Hepatocyte (in vitro differentiated cells): ENCODE data around the gene ALDH9A1.
"Not testable (repeated sequence)": the region's sequence is repeated elsewhere in the genome, so short reads cannot be mapped to it uniquely, and the experiment has no call there.

Experiments
- EZH2 ChIP-seq: fragments of 200-600 bp; sonication (generic); IDR thresholded peaks from 2 replicates; pipeline ENCODE4 v1.6.1; 2016; ENCODE audit warnings: antibody characterized with exemption, mild to moderate bottlenecking, borderline replicate concordance
- EZH2phosphoT487 ChIP-seq: fragments of 200-600 bp; sonication (generic); IDR thresholded peaks from one replicate; pipeline ENCODE4 v1.6.1; 2018; ENCODE audit warnings: antibody characterized with exemption, mild to moderate bottlenecking, low read depth, moderate library complexity; ENCODE audit not compliant: unreplicated experiment, severe bottlenecking
- TF ChIP-seq, protein P1 (sequence below): fragments of 200-600 bp; sonication (generic); IDR thresholded peaks from 2 replicates; pipeline ENCODE4 v1.5.1; 2016; ENCODE audit warnings: antibody characterized with exemption, mild to moderate bottlenecking; ENCODE audit not compliant: poor library complexity

- TF ChIP-seq, protein P1, sequence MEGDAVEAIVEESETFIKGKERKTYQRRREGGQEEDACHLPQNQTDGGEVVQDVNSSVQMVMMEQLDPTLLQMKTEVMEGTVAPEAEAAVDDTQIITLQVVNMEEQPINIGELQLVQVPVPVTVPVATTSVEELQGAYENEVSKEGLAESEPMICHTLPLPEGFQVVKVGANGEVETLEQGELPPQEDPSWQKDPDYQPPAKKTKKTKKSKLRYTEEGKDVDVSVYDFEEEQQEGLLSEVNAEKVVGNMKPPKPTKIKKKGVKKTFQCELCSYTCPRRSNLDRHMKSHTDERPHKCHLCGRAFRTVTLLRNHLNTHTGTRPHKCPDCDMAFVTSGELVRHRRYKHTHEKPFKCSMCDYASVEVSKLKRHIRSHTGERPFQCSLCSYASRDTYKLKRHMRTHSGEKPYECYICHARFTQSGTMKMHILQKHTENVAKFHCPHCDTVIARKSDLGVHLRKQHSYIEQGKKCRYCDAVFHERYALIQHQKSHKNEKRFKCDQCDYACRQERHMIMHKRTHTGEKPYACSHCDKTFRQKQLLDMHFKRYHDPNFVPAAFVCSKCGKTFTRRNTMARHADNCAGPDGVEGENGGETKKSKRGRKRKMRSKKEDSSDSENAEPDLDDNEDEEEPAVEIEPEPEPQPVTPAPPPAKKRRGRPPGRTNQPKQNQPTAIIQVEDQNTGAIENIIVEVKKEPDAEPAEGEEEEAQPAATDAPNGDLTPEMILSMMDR = not testable (repeated sequence)
- not testable (repeated sequence) for TF ChIP-seq EZH2, EZH2phosphoT487
Observed at GRCh38 chr1:165744913-165745312, 46.6 kb upstream of the ALDH9A1 start.
